Psoas muscle (tissue), 8 donors: ENCODE measurements around the gene ABHD15. TPM values are rescaled to one million over a fixed set of nuclear protein-coding genes. Genes with fewer than 3 reads are reported as not detected.

Experiments
- ATAC-seq, 4 donors: fragments of 200-7000 bp; cut with Tn5 transposase; one replicate each; pipeline ENCODE4 v1.9.1; 2020; ENCODE audit warnings: moderate library complexity in 3 of 4, mild to moderate bottlenecking in 2 of 4
- DNase-seq, 2 donors: peaks; one replicate each; pipeline ENCODE4 v3.0.0-alpha.2; 2020
- H3K27ac ChIP-seq: fragments of 200-600 bp; one replicate; pipeline ENCODE4 v1.8.0; 2022
- H3K27me3 ChIP-seq, 3 donors: fragments of 200-600 bp in 1 of 3; one replicate each; pipeline versions ENCODE4 v1.6.1 to v1.8.0; 2013 to 2022; ENCODE audit warnings: low read length in 2 of 3, mild to moderate bottlenecking in 2 of 3, moderate library complexity in 1 of 3; ENCODE audit not compliant: insufficient read depth in 3 of 3
- H3K36me3 ChIP-seq, 2 donors: fragments of 200-600 bp in 1 of 2; one replicate each; pipeline versions ENCODE4 v1.6.1 to v1.8.0; 2013 to 2022; ENCODE audit warnings: low read depth in 1 of 2, mild to moderate bottlenecking in 1 of 2, moderate library complexity in 1 of 2; ENCODE audit not compliant: insufficient read depth in 1 of 2
- H3K4me1 ChIP-seq: fragments of 200-600 bp; one replicate; pipeline ENCODE4 v1.8.0; 2022
- H3K4me3 ChIP-seq: fragments of 200-600 bp; one replicate; pipeline ENCODE4 v1.8.0; 2022; ENCODE audit warnings: mild to moderate bottlenecking
- H3K9me3 ChIP-seq: fragments of 200-600 bp; one replicate; pipeline ENCODE4 v1.8.0; 2022
- CTCF ChIP-seq: fragments of 200-600 bp; IDR thresholded peaks from one replicate; pipeline ENCODE4 v1.8.0; 2022; ENCODE audit warnings: antibody characterized with exemption
- WGBS, 3 donors: extraction: QIAGEN DNeasy Blood & Tissue Kit; methylation state at CpG; one replicate each; pipeline versions ENCODE4 v1.1.6 to v1.1.7; 2013; 5-methylcytosine and 5-hydroxymethylcytosine counted together
- intact Hi-C, 2 donors: fragments of 100-400 bp; cut with DNase I; formaldehyde crosslinking; loops; one replicate each; pipeline versions ENCODE4 v1.11.0 to v1.14.2; 2022
- polyA plus RNA-seq, 3 donors: library from polyadenylated mRNA; stranded (reverse); fragments of 200-250 nt; gene quantifications; one replicate each; pipeline ENCODE4 v1.2.3, GENCODE V29; 2013
- total RNA-seq, 4 donors: library from RNA; stranded (reverse); fragmentation: NEBNext Ultra II Directional in 2 of 4; extraction: Animal tissue kit (Norgen Biotek cat#: 25700) in 2 of 4; gene quantifications; one replicate each; pipeline versions ENCODE4 v1.2.1 to v1.2.4, GENCODE V29; 2021 to 2023
- donor health status: healthy with polysubstance abuse.
- donor health status: DM: no; HTN: no; CAD: no; lungs with moderate emphysema.
- donor health status: Bipolar disorder and iron deficiency.
- donor health status: healthy.
- donor health status: DM: yes; HTN: yes; CAD: no.
- donor health status: DM: no; HTN: no; CAD: no.
- donor health status: DM: no; HTN: no; CAD: no.
- donor health status: DM: yes; HTN: yes; CAD: no.

ABHD15 gene
- total and polyA plus RNA-seq, 7 donors = 1.6 to 7.9 (median 2.6) TPM

- 14 to 30% (median 15%) methylated on average over 43 to 62 of the region's 62 CpGs for WGBS, 3 donors
Observed at GRCh38 chr17:29572691-29573557, 6.1 kb upstream of the ABHD15 start.

GRCh38 chr17:29571883-29572681 lies 5.2 kb upstream of the ABHD15 start:
- no peak for DNase-seq
- Histone ChIP-seq H3K4me3 (peak overlapping the region; percentile 62), H3K27ac (peak overlapping the region; percentile 53), H3K9me3 (no peaks in the 10 kb centered on the region), H3K27me3 (no peaks in the 10 kb centered on the region), H3K36me3 (peaks cover 0 to 39% of the 10 kb centered on the region in 2 donors), H3K4me1 (peaks cover 19% of the 10 kb centered on the region)
- peak; percentile 21 to 37 (median 35) for ATAC-seq
- intact Hi-C loops = no loop called here
- WGBS, 3 donors = 28 to 46% (median 32%) methylated on average over 27 to 30 of the region's 30 CpGs
- TF ChIP-seq CTCF = no peak

More at GRCh38 chr17:29572691-29573557, 6.1 kb upstream of the ABHD15 start:
- peak; percentile 66 to 75 (median 70) for ATAC-seq
- Histone ChIP-seq H3K27ac (peak overlapping the region; percentile 53), H3K36me3 (peaks cover 0 to 47% of the 10 kb centered on the region in 2 donors), H3K27me3 (no peaks in the 10 kb centered on the region), H3K4me3 (peak overlapping the region; percentile 62), H3K4me1 (peaks cover 19% of the 10 kb centered on the region), H3K9me3 (no peaks in the 10 kb centered on the region)
- TF ChIP-seq CTCF = peak; percentile 74
- peak; percentile 82 to 84 for DNase-seq
- intact Hi-C loops = no loop called here

- DNase-seq = no peak
- Histone ChIP-seq H3K27me3 (no peaks in the 10 kb centered on the region), H3K27ac (no peak overlapping the region), H3K4me1 (peaks cover 19% of the 10 kb centered on the region), H3K36me3 (peaks cover 0 to 33% of the 10 kb centered on the region in 2 donors), H3K9me3 (no peaks in the 10 kb centered on the region), H3K4me3 (no peak overlapping the region)
- TF ChIP-seq CTCF = no peak
- intact Hi-C loops = no loop called here
- 83 to 89% (median 85%) methylated on average over 6 of the region's 6 CpGs for WGBS, 3 donors
- no peak for ATAC-seq
Observed at GRCh38 chr17:29571486-29571882, 4.6 kb upstream of the ABHD15 start.

GRCh38 chr17:29570521-29570920 lies 3.7 kb upstream of the ABHD15 start:
- DNase-seq = no peak

More at GRCh38 chr17:29570521-29570920, 3.7 kb upstream of the ABHD15 start:
- no peak for TF ChIP-seq CTCF
- peak overlapping the region; percentile 3 for H3K27ac ChIP-seq
- intact Hi-C loops = no loop called here
- no peak overlapping the region for H3K4me3 ChIP-seq
- no peaks in the 10 kb centered on the region for H3K27me3 ChIP-seq
- no peak for ATAC-seq
- H3K4me1 ChIP-seq = peaks cover 19% of the 10 kb centered on the region
- peaks cover 0 to 23% of the 10 kb centered on the region in 2 donors for H3K36me3 ChIP-seq
- WGBS, 3 donors = 68 to 83% (median 68%) methylated on average over 7 of the region's 7 CpGs
- H3K9me3 ChIP-seq = no peaks in the 10 kb centered on the region
